Right atrium auricular region (tissue), 2 donors: Measurements from ENCODE around the gene PKD1L1. TPM values are rescaled to one million over a fixed set of nuclear protein-coding genes. Genes with fewer than 3 reads are reported as not detected.

Source experiments
- DNase-seq: peaks from one replicate; pipeline ENCODE4 v3.0.0-alpha.2; 2019; ENCODE audit warnings: low spot score
- H3K27ac ChIP-seq, 2 donors: fragments of 200-600 bp; sonication (generic); 1 replicate in 1 of 2; 2 replicates in 1 of 2; pipeline ENCODE4 v1.5.1; 2016 to 2019
- H3K27me3 ChIP-seq, 2 donors: fragments of 200-600 bp; sonication (generic); one replicate each; pipeline versions ENCODE4 v1.5.1 to v1.6.0; 2017 to 2019
- H3K36me3 ChIP-seq: fragments of 200-600 bp; sonication (generic); one replicate; pipeline ENCODE4 v1.5.1; 2016
- H3K4me1 ChIP-seq, 2 donors: fragments of 200-600 bp; sonication (generic); one replicate each; pipeline versions ENCODE4 v1.5.1 to v1.6.0; 2017 to 2019
- H3K4me3 ChIP-seq, 2 donors: fragments of 200-600 bp; sonication (generic); 1 replicate in 1 of 2; 2 replicates in 1 of 2; pipeline ENCODE4 v1.5.1; 2017 to 2019; ENCODE audit warnings: mild to moderate bottlenecking in 1 of 2, moderate library complexity in 1 of 2
- H3K9me3 ChIP-seq, 2 donors: fragments of 200-600 bp; sonication (generic); one replicate each; pipeline ENCODE4 v1.5.1; 2019
- CTCF ChIP-seq, 2 donors: fragments of 200-600 bp; sonication (generic); IDR thresholded peaks; one replicate each; pipeline ENCODE4 v1.5.1; 2019; ENCODE audit warnings: antibody characterized with exemption in 2 of 2
- total RNA-seq, 2 donors: library from RNA; depleted of rRNA; stranded (reverse); fragments of >200 nt; gene quantifications; one replicate each; pipeline ENCODE4 v1.1.0, GENCODE V29; 2016

PKD1L1 gene
- total RNA-seq, 2 donors from 2014 or later: 0.98 to 1.1 TPM

- Histone ChIP-seq H3K27ac (no peak overlapping the region), H3K4me3 (no peak overlapping the region), H3K36me3 (no peaks in the 10 kb centered on the region), H3K27me3 (no peaks in the 10 kb centered on the region), H3K4me1 (no peaks in the 10 kb centered on the region), H3K9me3 (no peaks in the 10 kb centered on the region)
- no peak for DNase-seq
- TF ChIP-seq CTCF (IDR thresholded peaks at IDR 0.05): no peak
These were observed 213.8 kb downstream of the PKD1L1 start for GRCh38 chr7:47734287-47734948.

GRCh38 chr7:47730142-47730541 lies 218.1 kb downstream of the PKD1L1 start:
- no peaks in the 10 kb centered on the region for H3K27me3 ChIP-seq
- no peaks in the 10 kb centered on the region for H3K9me3 ChIP-seq
- H3K27ac ChIP-seq: no peak overlapping the region
- TF ChIP-seq CTCF (IDR thresholded peaks at IDR 0.05): no peak
- DNase-seq: no peak
- H3K4me1 ChIP-seq: no peaks in the 10 kb centered on the region
- H3K36me3 ChIP-seq: no peaks in the 10 kb centered on the region
- no peak overlapping the region for H3K4me3 ChIP-seq

GRCh38 chr7:47726047-47726726 lies 222.1 kb downstream of the PKD1L1 start:
- Histone ChIP-seq H3K27ac (no peak overlapping the region), H3K9me3 (no peaks in the 10 kb centered on the region), H3K4me1 (no peaks in the 10 kb centered on the region), H3K27me3 (no peaks in the 10 kb centered on the region), H3K4me3 (no peak overlapping the region), H3K36me3 (no peaks in the 10 kb centered on the region)
- no peak for DNase-seq
- no peak for TF ChIP-seq CTCF (IDR thresholded peaks at IDR 0.05)

GRCh38 chr7:47725031-47725780 lies 223.1 kb downstream of the PKD1L1 start:
- H3K27me3 ChIP-seq: no peaks in the 10 kb centered on the region
- no peak overlapping the region for H3K27ac ChIP-seq
- H3K4me3 ChIP-seq: no peak overlapping the region
- no peak for TF ChIP-seq CTCF (IDR thresholded peaks at IDR 0.05)
- peaks cover 0 to 3% of the 10 kb centered on the region in 2 donors for H3K4me1 ChIP-seq
- H3K9me3 ChIP-seq: no peaks in the 10 kb centered on the region
- no peak for DNase-seq
- no peaks in the 10 kb centered on the region for H3K36me3 ChIP-seq

Other genes starting within 250 kb of the PKD1L1 start
- gene HUS1, start 31.1 kb upstream of the PKD1L1 start, total RNA-seq: 10 to 100 TPM; 19.7 to 25.4 TPM
- not detected for gene SUN3, start 80.6 kb upstream of the PKD1L1 start, total RNA-seq
- gene C7orf57, start 87.1 kb upstream of the PKD1L1 start, total RNA-seq: not detected
- gene UPP1, start 140.8 kb upstream of the PKD1L1 start, total RNA-seq: 10 to 100 TPM; 11.1 to 11.2 TPM
- gene ABCA13, start 223.0 kb upstream of the PKD1L1 start, total RNA-seq: not detected